ENCODE data around the gene GRID2IP.

The GRID2IP gene

DNA sequence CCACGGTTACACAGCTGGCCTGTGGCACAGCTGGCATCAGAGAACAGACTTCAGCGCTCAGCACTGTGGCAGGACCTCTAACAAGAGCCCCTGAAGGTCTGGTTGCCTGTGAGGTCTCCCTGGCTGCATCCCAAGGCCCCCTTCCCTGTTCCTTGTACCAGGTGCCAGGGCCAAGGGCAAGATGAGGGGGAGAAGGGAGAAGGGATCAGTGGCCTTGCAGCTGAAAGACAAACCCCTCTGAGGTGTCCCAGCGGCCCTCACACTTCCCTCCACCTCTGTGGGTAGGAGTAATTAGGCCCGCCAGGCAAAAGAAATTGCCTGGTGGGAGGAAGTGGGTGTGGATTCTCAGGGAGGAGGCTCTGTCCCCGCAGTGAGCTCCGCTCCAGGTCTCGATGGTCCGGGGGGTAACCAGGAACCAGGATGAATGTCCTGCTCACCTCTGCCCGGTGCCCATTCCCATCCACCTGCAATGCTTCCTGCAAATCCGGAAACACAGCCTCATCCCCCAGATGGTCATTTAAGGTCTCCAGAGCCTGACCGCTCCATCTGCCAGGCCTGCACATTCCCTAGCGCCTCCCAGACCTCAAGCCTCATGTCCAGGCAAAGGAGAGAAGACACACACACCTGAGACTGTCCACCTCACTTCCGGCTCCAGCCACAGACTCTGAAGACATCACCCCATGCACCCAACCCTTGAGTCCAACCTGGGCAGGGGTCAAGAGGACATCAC is 22.7 kb downstream of the GRID2IP start:
- no peak overlapping the region for H3K4me3 ChIP-seq

DNA sequence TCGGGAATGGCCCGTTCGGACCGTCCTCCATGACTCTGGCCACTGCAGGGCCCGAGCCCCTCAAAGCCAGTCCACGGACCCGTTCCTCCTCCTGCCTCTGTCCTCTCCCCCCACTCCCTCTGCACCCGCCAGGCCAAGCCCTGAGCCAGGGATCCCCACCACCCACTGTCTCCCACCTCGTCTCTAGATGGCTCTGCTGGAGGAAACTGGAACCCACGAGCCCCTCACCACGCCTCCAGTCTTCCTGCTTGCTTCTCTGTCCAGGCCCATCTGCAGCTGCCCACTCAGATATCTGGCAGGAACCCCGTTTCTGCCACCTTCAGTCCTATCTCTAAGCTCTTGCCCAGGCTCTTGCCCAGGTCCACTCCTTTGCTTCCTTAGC is 24.3 kb downstream of the GRID2IP start:
- no peak overlapping the region for H3K27ac ChIP-seq
- H3K4me3 ChIP-seq = peak overlapping the region in 3 of 7 experiments; percentile 18 to 36 (median 30)

More for the DNA sequence above, 22.7 kb downstream of the GRID2IP start:
- no peak overlapping the region for H3K27ac ChIP-seq

DNA sequence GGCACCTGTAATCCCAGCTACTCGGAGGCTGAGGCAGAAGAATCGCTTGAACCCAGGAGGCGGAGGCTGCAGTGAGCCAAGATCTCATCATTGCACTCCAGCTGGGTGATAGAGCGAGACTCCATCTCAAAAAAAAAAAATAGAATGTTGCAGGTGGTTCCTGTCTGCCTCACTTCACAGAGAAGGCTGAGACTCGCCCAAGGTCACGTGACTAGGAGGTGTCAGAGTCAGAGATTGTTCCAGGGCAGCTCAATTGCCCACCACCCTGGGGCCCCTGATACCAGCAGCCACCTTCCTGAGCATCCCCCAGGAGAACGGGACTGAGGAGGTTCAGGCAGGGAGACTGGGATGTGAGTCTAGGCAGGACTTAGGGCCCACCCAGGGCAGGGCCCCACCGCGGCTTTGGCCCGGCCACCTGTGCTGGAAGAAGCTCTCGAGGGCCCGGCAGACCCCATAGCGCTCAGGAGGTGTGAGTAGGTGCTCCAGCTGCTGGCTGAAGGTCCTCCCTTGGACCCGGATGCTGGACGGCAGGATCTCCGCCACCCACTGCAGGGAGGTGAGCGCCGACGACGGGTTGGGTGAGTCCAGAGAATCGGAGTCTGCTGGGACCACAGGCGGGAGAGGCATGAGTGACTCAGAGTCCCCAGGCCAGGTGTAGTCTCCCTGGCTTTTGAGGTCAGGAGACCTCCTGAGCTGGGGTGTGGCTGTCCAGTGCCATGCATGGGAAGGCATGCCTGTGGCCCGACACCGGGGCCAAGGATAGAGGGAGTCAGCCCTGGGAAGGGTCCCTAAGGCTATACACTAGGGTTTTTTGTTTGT is 30.9 kb downstream of the GRID2IP start:
- Histone ChIP-seq H3K27ac (no peak overlapping the region), H3K4me3 (no peak overlapping the region)

DNA sequence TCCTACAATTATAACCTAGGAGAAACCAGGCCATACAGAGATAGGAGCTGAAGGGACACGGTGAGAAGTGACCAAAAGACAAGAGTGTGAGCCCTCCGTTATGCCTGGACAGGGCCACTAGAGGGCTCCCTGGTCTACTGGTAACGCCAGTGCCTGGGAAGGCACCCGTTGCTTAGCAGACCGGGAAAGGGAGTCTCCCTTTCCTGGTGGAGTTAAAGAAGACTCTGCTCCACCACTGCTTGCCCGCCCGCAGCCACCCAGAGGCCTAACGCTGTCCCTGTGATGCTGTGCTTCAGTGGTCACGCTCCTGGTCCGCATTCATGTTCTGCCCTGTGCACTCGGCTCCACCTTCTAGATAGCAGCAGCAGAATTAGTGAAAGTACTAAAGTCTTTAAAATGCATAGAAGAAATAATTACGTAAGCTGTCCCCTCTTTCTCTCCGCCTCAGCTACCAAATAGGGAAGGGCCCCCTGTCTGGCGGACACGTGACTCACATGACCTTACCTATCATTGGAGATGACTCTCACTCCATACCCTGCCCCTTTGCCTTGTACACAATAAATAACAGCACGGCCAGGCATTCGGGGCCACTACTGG is 34.8 kb downstream of the GRID2IP start:
- no peak overlapping the region for H3K27ac ChIP-seq
- H3K4me3 ChIP-seq = peak overlapping the region in 1 of 7 experiments; percentile 14

DNA sequence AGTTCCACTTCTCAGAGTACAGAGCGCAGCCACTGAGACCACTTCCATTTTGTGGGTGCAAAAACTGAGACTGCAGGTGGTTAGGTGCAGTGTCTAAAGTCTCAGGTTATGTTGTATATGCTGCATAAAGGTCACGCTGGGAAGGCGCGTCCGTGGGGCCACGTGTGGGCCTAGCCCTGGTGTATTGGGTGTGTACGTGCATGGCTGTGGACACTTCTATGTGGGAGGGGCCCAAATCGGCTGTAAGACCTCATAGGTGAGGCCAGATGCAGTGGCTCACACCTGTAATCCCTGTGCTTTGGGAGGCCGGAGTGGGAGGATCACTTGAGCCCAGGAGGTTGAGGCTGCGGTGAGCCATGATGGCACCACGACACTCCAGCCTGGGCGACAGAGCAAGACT is 37.7 kb downstream of the GRID2IP start:
- H3K4me3 ChIP-seq = no peak overlapping the region
- H3K27ac ChIP-seq = no peak overlapping the region

DNA sequence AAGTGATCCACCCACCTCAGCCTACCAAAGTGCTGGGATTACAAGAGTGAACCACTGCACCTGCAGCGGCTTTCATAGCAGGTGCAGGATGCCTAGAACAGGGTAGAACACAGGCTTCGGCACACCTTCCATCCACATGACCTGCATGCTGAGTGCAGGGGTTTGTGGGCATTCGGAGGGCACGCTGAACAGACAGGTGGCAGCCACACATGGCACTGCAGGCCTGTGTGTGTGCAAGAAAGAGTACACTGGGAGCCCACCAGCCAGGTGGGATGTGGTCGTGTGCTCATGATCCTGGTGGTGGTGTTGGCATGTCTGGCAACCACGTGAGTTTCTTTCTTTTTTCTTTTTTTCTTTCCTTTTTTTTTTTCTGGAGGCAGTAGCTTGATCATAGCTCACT is 38.4 kb downstream of the GRID2IP start:
- H3K4me3 ChIP-seq = no peak overlapping the region
- no peak overlapping the region for H3K27ac ChIP-seq

DNA sequence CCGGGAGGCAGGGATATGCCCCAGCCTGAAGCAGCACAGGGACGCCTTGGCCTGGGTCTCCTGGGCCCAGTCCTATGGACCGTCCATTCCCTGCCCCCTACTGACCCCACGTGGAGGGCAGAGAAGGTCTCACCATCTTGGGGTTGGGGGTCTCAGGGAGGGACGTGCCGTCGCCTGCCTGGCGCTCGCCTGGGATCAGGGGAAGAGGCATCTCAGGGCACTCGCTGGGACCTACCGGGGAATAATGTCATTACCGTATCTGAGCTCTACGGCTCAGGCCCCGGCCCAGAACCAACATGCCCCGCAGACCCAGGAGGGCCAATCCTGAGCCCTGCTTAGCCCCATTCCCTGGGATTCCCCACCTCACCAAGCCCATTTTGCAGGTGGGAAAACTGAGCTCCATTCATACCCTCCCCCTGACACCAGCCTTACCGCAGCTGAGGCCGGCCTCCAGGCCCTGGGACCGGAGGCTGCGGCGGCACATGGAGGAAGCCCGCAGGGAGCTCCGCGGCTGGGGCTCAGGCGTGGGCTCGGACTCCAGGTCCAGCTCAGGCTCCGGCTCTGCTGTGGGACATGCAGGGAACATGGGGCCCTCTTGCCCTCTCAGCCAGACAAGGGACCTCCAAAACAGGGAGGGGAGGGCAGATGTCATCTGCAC is 40.7 kb downstream of the GRID2IP start:
- H3K4me3 ChIP-seq = no peak overlapping the region
- H3K27ac ChIP-seq = no peak overlapping the region

DNA sequence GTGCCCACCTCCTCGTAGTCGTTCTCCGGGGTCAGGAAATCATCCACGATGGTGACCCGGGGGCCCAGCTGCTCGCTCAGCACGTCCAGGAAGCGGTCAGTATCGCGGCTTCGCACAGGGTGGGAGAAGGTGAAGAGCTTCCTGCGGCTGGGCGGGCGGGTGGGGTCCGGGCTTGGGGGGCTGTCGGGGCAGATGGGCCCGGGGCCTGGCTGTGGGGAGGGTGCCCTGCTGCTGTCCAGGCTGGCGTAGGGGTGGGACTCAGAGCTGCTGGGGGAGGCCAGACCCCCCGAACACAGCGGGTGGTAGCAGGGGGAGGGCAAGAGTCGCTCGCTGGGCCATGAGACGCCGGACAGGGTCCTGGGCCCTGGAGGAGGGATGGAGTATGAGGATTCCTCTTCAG is 42.3 kb downstream of the GRID2IP start:
- no peak overlapping the region for H3K27ac ChIP-seq
- no peak overlapping the region for H3K4me3 ChIP-seq

DNA sequence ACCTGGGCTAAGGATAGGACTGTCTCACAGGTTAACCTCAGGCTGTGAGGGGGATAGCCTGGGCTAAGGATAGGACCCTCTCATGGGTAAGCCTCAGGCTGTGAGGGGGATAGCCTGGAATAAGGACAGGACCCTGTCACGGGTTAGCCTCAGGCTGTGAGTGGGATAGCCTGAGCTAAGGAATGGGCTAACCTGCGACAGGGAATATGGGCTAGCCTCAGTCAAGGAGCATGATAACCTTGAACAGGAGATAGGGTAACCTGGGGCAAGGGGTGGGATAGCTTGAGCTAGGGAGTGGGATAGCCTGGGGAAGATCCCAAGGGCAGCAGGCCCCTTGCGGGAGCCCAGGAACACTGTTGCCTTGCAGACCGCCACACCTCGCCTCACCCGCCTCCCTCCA is 42.7 kb downstream of the GRID2IP start:
- no peak overlapping the region for H3K27ac ChIP-seq
- H3K4me3 ChIP-seq = no peak overlapping the region

DNA sequence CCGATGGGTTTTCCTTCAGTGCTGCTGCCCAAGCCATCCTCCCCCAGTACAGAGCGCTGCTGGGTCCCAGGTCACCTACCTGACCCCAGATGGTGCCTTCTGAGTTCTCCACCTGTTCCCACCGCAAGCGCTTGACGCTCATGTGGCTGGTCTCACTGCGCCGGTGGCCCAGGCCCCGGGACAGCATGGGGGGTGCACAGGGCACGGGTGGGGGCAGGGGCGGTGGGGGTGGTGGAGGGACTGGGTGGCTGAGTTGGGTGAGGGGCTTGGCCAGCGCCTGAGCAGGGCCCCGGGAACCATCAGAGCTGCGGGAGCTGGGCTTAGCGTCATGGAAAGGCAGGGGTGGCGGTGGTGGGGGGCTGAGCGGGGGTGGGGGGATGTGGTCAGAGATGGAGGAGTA is 43.4 kb downstream of the GRID2IP start:
- no peak overlapping the region for H3K4me3 ChIP-seq
- no peak overlapping the region for H3K27ac ChIP-seq

DNA sequence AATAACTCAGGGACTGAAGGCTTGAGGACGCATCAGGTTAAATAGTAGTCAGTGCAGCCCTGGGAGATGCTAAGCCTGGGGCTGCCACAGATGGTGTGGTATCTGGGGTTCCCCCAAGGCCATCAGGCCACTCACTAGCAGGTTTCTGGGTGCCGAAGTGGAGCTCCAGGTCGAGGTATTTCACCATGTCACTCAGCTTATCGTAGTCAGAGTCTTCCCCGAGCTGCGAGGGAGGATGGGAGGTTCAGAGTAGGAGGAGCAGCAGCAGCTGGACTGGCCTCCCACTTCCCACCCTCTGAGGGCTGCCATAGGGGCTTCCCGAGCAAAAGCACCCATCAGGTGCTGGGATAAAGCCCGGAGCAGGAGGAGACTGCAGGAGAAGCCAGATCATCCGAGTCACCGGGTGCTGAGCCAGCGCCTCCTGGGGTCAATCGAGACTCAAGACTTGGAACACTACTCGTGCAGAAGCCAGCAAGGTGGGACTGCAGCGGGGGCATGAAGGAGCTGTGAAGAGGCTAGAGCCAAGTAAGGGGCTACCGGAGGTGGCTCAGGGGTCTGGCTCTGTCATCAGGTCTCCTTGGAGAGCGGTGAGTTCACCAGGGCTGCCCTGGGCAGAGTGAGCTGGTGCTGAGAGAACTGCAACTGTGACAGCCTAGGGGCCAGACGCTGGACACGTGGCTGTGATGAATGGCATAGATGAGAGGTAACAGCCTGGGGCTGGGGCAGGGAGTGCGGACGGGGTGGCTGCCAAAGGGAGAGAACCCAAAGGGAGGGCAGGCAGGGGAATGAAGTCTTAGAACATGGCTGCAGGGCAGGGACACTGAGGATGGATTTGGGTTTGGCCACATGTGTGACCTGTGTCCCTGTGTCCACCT is 45.3 kb downstream of the GRID2IP start:
- Histone ChIP-seq H3K27ac (no peak overlapping the region), H3K4me3 (no peak overlapping the region)

DNA sequence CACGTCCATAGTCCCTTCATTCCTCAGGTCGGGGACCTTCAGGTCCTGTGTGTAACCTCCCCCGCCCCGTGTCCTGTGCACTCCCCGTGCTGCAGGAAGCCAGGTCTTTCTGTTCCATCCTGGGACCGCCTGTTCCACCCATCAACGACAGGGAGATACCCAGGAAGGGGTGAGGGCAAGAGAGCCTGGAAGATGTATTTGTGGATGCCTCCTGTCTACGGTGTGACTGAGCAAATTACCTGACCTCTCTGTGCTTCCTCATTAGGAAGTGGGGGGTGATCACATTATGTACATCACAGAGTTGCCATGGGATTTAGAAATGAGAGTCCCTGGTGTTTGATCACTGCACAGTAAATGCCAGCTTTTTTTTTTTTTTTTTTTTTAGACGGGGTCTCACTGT is 46.3 kb downstream of the GRID2IP start:
- H3K27ac ChIP-seq = peak overlapping the region in 10 of 21 experiments; percentile 71 to 93 (median 86)

DNA sequence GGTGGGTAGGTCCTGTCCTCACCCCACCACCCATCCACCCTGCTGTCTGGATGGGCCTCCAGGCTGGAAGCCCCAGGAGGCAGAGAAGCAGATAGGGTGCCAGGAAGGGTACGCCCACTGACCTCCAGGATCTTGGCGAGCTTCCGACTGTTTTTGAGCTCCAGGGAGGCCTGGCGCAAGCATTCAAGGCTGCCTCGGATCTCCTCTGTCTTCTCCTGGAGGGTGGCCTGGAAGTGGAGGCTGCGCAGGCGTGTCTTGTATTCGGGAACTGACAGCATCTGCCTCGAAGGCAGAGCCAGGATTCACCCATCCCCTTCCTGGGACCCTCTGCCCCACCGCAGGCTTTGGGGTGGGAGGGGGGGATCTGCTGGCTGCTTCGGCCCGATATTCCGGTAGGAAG is 48.4 kb downstream of the GRID2IP start:
- Histone ChIP-seq H3K27ac (peak overlapping the region in 8 of 21 experiments; percentile 71 to 93 (median 84)), H3K4me3 (peak overlapping the region; percentile 50 to 78 (median 66))

More for the DNA sequence above, 46.3 kb downstream of the GRID2IP start:
- peak overlapping the region in 6 of 7 experiments; percentile 50 to 73 (median 65) for H3K4me3 ChIP-seq

DNA sequence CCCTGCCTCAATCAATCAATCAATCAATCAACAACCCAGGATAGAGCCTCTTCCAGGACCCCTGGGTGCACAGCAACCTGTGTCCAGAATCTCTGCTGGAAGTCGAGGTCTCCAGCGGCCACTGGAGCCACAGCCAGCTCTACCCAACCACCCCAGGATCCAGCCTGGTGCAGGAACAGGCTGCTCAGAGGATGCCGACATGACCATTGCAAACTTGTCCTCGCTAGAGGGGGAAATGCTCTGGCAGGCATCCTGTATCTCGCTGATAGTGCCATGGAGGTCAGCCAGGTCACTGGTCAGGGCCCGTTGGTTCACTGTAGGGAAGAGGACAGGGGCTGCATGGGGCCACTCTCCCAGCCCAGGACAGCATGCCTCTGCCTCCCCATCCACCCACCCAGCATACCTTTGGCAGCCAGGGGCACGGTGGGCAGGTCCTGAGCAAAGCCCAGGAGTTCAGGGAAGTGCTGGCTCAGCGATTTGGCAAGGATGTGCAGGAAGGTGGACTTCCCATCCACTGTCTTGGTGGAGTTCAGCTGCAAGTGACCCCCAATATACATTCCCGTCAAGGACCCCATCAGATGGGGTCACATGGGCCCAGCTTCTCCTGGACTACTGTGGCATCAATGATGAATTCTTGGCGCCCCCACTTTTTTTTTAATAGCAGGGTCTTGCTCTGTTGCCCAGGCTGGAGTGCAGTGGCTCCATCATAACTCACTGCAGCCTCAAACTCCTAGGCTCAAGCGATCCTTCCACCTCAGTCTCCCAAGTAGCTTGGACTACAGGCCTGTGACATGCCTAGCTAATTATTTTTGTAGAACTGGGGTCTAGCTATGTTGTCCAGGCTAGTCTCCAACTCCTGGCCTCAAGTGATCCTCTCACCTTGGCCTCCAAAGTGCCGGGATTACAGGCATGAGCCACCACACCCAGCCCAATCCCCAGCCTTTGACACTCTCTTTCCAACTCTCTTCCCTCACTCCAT is 49.4 kb downstream of the GRID2IP start:
- Histone ChIP-seq H3K4me3 (no peak overlapping the region), H3K27ac (no peak overlapping the region)

DNA sequence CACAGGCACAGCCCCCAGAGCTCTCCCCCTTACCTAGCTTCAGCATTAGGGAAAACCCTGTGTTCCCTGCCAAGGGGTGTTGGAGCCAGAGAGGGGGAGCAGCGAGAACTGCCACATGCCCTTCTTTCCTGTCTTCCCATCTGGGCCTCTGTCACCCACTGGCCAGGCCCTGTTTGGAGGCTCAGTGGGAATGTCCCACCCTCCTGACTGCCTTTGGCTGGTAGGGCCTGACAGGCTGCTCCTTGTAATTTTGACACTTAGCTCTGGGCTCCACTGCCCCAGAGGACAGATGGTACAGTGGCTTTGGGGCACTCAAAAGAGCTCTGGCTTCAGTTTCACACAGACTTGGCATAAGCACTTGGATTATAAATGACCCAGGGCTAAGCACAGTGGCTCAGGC is 50.6 kb downstream of the GRID2IP start:
- Histone ChIP-seq H3K4me3 (no peak overlapping the region), H3K27ac (no peak overlapping the region)

DNA sequence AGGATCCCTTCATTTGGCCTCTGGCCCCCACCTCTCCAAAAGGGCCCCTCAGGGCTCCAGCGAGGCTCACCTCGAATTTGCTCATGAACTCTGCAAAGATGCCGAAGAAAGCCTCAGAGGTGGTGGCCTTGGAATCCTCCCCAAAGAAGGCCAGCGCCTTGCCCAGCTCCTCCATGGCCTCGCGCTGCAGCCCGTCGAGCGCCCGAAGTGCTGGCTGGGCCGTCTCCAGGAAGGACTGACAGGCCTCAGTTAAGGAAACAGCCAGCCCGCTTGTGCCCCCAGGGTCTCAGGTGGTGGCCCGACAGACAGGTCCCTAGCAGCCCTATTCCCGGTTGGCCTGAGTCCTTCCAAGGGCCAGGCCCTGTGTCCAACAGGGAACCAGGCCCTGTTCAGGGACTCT is 53.3 kb downstream of the GRID2IP start:
- no peak overlapping the region for H3K27ac ChIP-seq
- H3K4me3 ChIP-seq = no peak overlapping the region

DNA sequence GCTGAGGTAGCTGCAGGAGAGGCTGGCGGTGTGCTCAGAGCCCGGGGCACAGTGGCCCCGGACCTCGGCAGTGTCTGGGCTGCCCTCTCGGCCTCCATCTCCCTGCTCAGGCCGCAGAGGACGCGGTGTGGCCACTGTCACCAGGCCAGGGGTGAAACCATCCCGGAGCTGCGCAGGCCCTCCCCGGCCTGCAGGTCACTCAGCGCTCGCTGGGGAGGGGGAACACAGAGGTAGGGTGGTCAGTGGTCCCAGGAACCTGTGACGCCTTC is 53.7 kb downstream of the GRID2IP start:
- Histone ChIP-seq H3K27ac (no peak overlapping the region), H3K4me3 (no peak overlapping the region)

DNA sequence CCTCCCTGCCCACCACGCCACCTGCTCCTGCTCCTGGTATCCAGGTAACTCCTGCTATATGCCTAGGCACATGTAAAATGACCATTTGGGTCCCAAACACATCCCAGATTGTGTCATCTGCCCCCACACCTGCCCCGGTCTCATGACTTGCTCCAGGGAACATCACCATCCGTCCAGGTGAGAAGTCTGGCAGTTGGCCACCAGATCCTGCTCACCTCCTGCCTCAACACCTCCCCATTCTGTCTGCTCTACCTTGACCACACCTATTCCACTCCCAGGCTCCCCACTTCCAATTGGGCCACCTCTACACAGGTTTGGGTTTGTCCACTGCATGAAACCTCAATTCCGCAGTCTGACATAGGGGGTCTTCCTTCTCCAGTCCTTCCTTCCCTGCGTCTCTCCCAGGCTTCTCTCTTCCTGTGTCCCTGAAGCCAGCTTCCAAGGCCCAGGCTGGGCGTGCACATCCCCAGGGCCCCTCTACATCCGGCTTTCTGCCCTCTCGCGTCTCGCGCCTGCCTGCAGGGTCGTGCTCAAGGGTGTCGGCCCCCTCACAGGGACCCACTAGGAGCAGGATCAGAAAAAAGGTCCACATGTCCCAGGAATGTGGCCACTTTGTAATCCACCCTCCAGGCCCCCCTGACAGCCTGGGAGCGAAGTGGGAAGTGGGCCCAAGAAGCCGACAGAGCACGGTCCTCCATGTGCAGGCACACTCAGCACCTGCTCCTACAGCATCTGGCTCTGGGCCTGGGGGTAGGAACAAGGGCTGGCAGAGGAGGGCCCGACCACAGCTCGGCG is 54.2 kb downstream of the GRID2IP start:
- no peak overlapping the region for H3K27ac ChIP-seq
- no peak overlapping the region for H3K4me3 ChIP-seq
